Body of pancreas (tissue), 4 donors: Measurements from ENCODE around the gene CYP46A1. TPM values are rescaled to one million over a fixed set of nuclear protein-coding genes. Genes with fewer than 3 reads are reported as not detected.

Experiments used
- ATAC-seq: fragments of 150-250 bp; one replicate; pipeline ENCODE4 v1.9.1; 2016
- DNase-seq, 4 donors: peaks; one replicate each; pipeline ENCODE4 v3.0.0-alpha.2; 2019
- H3K27ac ChIP-seq, 4 donors: fragments of 200-600 bp; sonication (generic); 1 replicate in 3 of 4; 2 replicates in 1 of 4; pipeline versions ENCODE4 v1.5.1 to v1.6.1; 2016 to 2019; ENCODE audit warnings: mild to moderate bottlenecking in 1 of 4, mixed read lengths in 1 of 4, moderate library complexity in 1 of 4
- H3K27me3 ChIP-seq, 2 donors: fragments of 200-600 bp; sonication (generic); one replicate each; pipeline ENCODE4 v1.6.0; 2016; ENCODE audit warnings: mild to moderate bottlenecking in 1 of 2
- H3K36me3 ChIP-seq, 2 donors: fragments of 200-600 bp; sonication (generic); replicated peaks in 1 of 2; 2 replicates each; pipeline ENCODE4 v1.5.1; 2016; ENCODE audit warnings: low read depth in 2 of 2; ENCODE audit not compliant: insufficient read depth in 1 of 2
- H3K4me1 ChIP-seq: fragments of 200-600 bp; sonication (generic); one replicate; pipeline ENCODE4 v1.6.0; 2016
- H3K4me3 ChIP-seq, 2 donors: fragments of 200-600 bp; sonication (generic); 1 replicate in 1 of 2; 2 replicates in 1 of 2; pipeline ENCODE4 v1.5.1; 2016 to 2019
- H3K9me3 ChIP-seq, 3 donors: fragments of 200-600 bp; sonication (generic); 1 replicate in 2 of 3; 2 replicates in 1 of 3; pipeline ENCODE4 v1.5.1; 2016
- CTCF ChIP-seq, 7 experiments: fragments of 450-650 bp in 4 of 7; fragments of 200-600 bp in 3 of 7; sonication (generic) in 3 of 7; IDR thresholded peaks; one replicate each; pipeline ENCODE4 v1.5.1; 2016 to 2019; ENCODE audit warnings: antibody characterized with exemption in 7 of 7
- POLR2A ChIP-seq, 3 donors: fragments of 450-650 bp; IDR thresholded peaks; one replicate each; pipeline ENCODE4 v1.6.1; 2016; ENCODE audit warnings: antibody characterized with exemption in 3 of 3, mild to moderate bottlenecking in 2 of 3
- WGBS, 2 donors: methylation state at CpG; one replicate each; pipeline ENCODE4 v1.1.5; 2017; 5-methylcytosine and 5-hydroxymethylcytosine counted together
- intact Hi-C: fragments of 100-400 bp; cut with DNase I; formaldehyde crosslinking; loops from one replicate; pipeline ENCODE4 v1.15.1; 2023
- total RNA-seq, 2 donors: library from RNA; depleted of rRNA; stranded (reverse); fragments of >200 nt; gene quantifications; one replicate each; pipeline ENCODE4 v1.1.0, GENCODE V29; 2016

The CYP46A1 gene
- total RNA-seq, 2 donors from 2014 or later = 1.3 to 4.9 TPM

DNA sequence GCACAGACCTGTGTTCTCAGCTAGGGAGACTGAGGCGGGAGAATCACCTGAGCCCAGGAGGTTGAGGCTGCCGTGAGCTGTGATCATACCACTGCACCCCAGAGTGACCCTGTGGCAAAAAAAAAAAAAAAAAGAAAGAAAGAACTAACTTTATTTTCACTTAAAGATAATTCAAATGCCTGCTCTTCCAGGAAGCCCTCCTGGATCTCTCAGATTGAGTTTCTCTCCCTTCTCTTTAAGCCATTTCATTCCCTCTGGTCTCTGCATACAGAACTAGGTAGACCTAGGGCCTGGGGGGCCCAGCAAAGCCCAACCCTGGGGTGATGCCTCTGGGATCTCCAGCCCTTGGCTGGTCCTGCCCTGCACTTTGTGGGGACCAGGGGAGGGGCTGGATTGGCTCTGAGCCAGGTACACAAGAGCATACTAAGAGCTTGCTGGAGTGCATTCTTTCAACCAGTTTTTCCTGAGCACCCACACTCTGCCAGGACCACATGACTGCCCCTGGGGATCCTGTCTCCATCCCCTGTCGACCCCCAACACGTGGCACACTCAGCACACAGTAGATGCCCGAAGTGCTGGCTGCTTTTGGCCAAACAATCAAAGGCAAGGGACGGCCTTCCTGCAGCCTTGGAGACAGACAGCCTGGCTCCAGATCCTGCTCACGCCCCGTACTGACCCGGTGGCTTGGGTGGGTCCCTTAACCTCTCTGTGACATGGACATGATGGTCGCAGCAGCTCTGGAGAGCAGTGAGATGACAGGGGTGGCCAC lies 52.7 kb downstream of the CYP46A1 start:
- Histone ChIP-seq H3K4me1 (peaks cover 42% of the 10 kb centered on the region), H3K4me3 (no peak overlapping the region), H3K27ac (peak overlapping the region in 2 of 4 donors; percentile 46 to 58)

GRCh38 chr14:99737451-99737951 lies 53.4 kb downstream of the CYP46A1 start:
- Histone ChIP-seq H3K27me3 (no peaks in the 10 kb centered on the region), H3K4me1 (peaks cover 35% of the 10 kb centered on the region), H3K9me3 (no peaks in the 10 kb centered on the region), H3K36me3 (no peaks in the 10 kb centered on the region), H3K27ac (peak overlapping the region in 3 of 4 donors; percentile 11 to 58 (median 46)), H3K4me3 (peak overlapping the region in 1 of 2 donors; percentile 35)
- WGBS, 2 donors = 0% methylated on average over 1 to 26 of the region's 26 CpGs
- TF ChIP-seq CTCF (IDR thresholded peaks at IDR 0.05) = no peak
- peak in 1 of 3 donors; percentile 9 for TF ChIP-seq POLR2A (IDR thresholded peaks at IDR 0.05)
- ATAC-seq (peak; percentile 86), DNase-seq (peak; percentile 69 to 84 (median 72))
- intact Hi-C loops = no loop called here

More for the DNA sequence above, 52.7 kb downstream of the CYP46A1 start:
- no peaks in the 10 kb centered on the region for H3K9me3 ChIP-seq
- TF ChIP-seq CTCF (IDR thresholded peaks at IDR 0.05) (no peak), POLR2A (IDR thresholded peaks at IDR 0.05) (no peak)
- no peaks in the 10 kb centered on the region for H3K36me3 ChIP-seq
- intact Hi-C loops = no loop called here
- 27 to 29% methylated on average over 6 to 10 of the region's 10 CpGs for WGBS, 2 donors
- H3K27me3 ChIP-seq = no peaks in the 10 kb centered on the region
- peak; percentile 7 for ATAC-seq
- no peak for DNase-seq

- 46% methylated on average over 20 of the region's 21 CpGs; no CpG with 5 or more reads in 1 of the 2 donors for WGBS, 2 donors
- DNase-seq (peak in 1 of 4 donors; percentile 30), ATAC-seq (peak; percentile 56)
- intact Hi-C loops = no loop called here
- no peak for TF ChIP-seq POLR2A (IDR thresholded peaks at IDR 0.05)
- peak in 2 of 7 experiments; percentile 3 to 14 for TF ChIP-seq CTCF (IDR thresholded peaks at IDR 0.05)
- Histone ChIP-seq H3K36me3 (no peaks in the 10 kb centered on the region), H3K4me1 (peaks cover 29% of the 10 kb centered on the region), H3K4me3 (peak overlapping the region in 1 of 2 donors; percentile 35), H3K27ac (peak overlapping the region in 3 of 4 donors; percentile 11 to 58 (median 46)), H3K27me3 (no peaks in the 10 kb centered on the region), H3K9me3 (no peaks in the 10 kb centered on the region)
Observed at GRCh38 chr14:99737956-99738667, 54.0 kb downstream of the CYP46A1 start.

DNA sequence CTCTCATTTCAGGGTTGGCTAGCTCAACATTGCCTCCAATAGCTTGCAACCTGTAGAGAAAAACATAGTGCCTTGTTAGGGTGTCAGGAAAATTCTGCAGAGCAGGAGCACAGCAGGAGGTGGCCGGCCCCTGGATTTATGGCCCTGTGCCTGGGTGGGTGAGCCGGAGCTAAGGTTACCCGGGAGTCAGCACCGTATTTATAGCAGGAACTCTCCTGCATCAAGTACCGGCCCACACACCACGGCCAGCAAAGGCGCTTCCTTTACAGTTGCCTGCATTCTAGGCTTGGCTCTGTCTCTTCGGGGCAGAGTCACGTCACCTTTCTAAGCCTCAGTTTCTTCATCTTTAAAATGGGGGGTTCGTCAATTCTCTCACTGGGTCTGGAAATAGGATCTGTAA lies 56.3 kb downstream of the CYP46A1 start:
- 53 to 72% methylated on average over 10 of the region's 10 CpGs for WGBS, 2 donors
- Histone ChIP-seq H3K36me3 (no peaks in the 10 kb centered on the region), H3K4me1 (peaks cover 21% of the 10 kb centered on the region), H3K9me3 (no peaks in the 10 kb centered on the region), H3K27me3 (no peaks in the 10 kb centered on the region), H3K27ac (no peak overlapping the region), H3K4me3 (no peak overlapping the region)
- intact Hi-C loops = no loop called here
- DNase-seq (no peak), ATAC-seq (no peak)
- TF ChIP-seq CTCF (IDR thresholded peaks at IDR 0.05) (no peak), POLR2A (IDR thresholded peaks at IDR 0.05) (no peak)
